GDM1 (cell line): ENCODE measurements around the gene NRG3.

Experiments used
- DNase-seq: peaks from one replicate; lab custom pipeline; 2025; lab: John Stamatoyannopoulos, UW

Gene NRG3

GRCh38 chr10:82472406-82473335 lies 597.7 kb downstream of the NRG3 start:
- no peak for DNase-seq

- DNase-seq, result no peak
These were observed 602.8 kb downstream of the NRG3 start for GRCh38 chr10:82477776-82478175.

GRCh38 chr10:82492647-82493046 lies 617.7 kb downstream of the NRG3 start:
- DNase-seq, result no peak

- no peak for DNase-seq
These were observed 621.1 kb downstream of the NRG3 start for GRCh38 chr10:82496114-82496513.

- no peak for DNase-seq
These were observed 622.4 kb downstream of the NRG3 start for GRCh38 chr10:82497439-82497838.

- no peak for DNase-seq
These were observed 624.0 kb downstream of the NRG3 start for GRCh38 chr10:82498976-82499375.

GRCh38 chr10:82505009-82505408 lies 630.0 kb downstream of the NRG3 start:
- DNase-seq, result no peak

- DNase-seq, result no peak
These were observed 631.8 kb downstream of the NRG3 start for GRCh38 chr10:82506680-82507376.

GRCh38 chr10:82515256-82515655 lies 640.3 kb downstream of the NRG3 start:
- no peak for DNase-seq

- no peak for DNase-seq
These were observed 654.1 kb downstream of the NRG3 start for GRCh38 chr10:82529062-82529461.

- no peak for DNase-seq
These were observed 660.5 kb downstream of the NRG3 start for GRCh38 chr10:82535457-82535856.

GRCh38 chr10:82536668-82537067 lies 661.7 kb downstream of the NRG3 start:
- DNase-seq, result no peak

GRCh38 chr10:82538272-82538671 lies 663.3 kb downstream of the NRG3 start:
- no peak for DNase-seq

- DNase-seq, result no peak
These were observed 668.6 kb downstream of the NRG3 start for GRCh38 chr10:82543631-82544030.

- no peak for DNase-seq
These were observed 669.4 kb downstream of the NRG3 start for GRCh38 chr10:82544377-82544776.

GRCh38 chr10:82551506-82551905 lies 676.5 kb downstream of the NRG3 start:
- DNase-seq, result no peak

GRCh38 chr10:82552267-82552666 lies 677.3 kb downstream of the NRG3 start:
- no peak for DNase-seq

GRCh38 chr10:82554381-82554780 lies 679.4 kb downstream of the NRG3 start:
- DNase-seq, result no peak

- no peak for DNase-seq
These were observed 683.1 kb downstream of the NRG3 start for GRCh38 chr10:82558014-82558607.

GRCh38 chr10:82564353-82565196 lies 689.6 kb downstream of the NRG3 start:
- no peak for DNase-seq

GRCh38 chr10:82565197-82565575 lies 690.2 kb downstream of the NRG3 start:
- no peak for DNase-seq

- DNase-seq, result no peak
These were observed 697.8 kb downstream of the NRG3 start for GRCh38 chr10:82572744-82573143.
